SK-N-SH treated with all-trans-retinoic acid at 6 μM for 48 hours (cell line): Measurements from ENCODE around the gene LRGUK.

Source experiments
- ATAC-seq: fragments of 200-7000 bp; cut with Tn5 transposase; 3 replicates; pipeline ENCODE4 v1.9.1; 2020; ENCODE audit warnings: mild to moderate bottlenecking, moderate library complexity
- ARNTL ChIP-seq: fragments of 450-650 bp; formaldehyde crosslinking; IDR thresholded peaks from 2 replicates; pipeline ENCODE4 v1.5.0; 2020; ENCODE audit warnings: low read depth, mild to moderate bottlenecking, moderate library complexity, borderline replicate concordance
- BACH2 ChIP-seq: fragments of 250-450 bp; sonication (Bioruptor Pico); IDR thresholded peaks from 2 replicates; pipeline ENCODE4 v1.9.0; 2021; ENCODE audit warnings: mild to moderate bottlenecking, borderline replicate concordance
- CREB5 ChIP-seq: fragments of 250-450 bp; sonication (Bioruptor Pico); IDR thresholded peaks from 2 replicates; pipeline ENCODE4 v1.5.1; 2020; ENCODE audit warnings: low read depth, mild to moderate bottlenecking, moderate library complexity
- CSDC2 ChIP-seq: fragments of 250-450 bp; sonication (Bioruptor Pico); IDR thresholded peaks from 2 replicates; pipeline ENCODE4 v1.5.0; 2020; ENCODE audit warnings: mild to moderate bottlenecking, moderate library complexity
- CSRNP3 ChIP-seq: fragments of 250-450 bp; sonication (Bioruptor Pico); IDR thresholded peaks from 2 replicates; pipeline ENCODE4 v1.5.1; 2021; ENCODE audit warnings: mild to moderate bottlenecking, moderate library complexity
- ESRRG ChIP-seq: fragments of 250-450 bp; sonication (Bioruptor Pico); IDR thresholded peaks from 2 replicates; pipeline ENCODE4 v1.6.1; 2021; ENCODE audit warnings: mild to moderate bottlenecking
- GLIS3 ChIP-seq: fragments of 250-450 bp; sonication (Bioruptor Pico); IDR thresholded peaks from 2 replicates; pipeline ENCODE4 v1.5.0; 2020; ENCODE audit warnings: mild to moderate bottlenecking, moderate library complexity
- ISL1 ChIP-seq: fragments of 250-450 bp; sonication (Bioruptor Pico); IDR thresholded peaks from 2 replicates; pipeline ENCODE4 v2.1.2; 2022; ENCODE audit warnings: mild to moderate bottlenecking, moderate library complexity
- OSR1 ChIP-seq: fragments of 250-450 bp; sonication (Bioruptor Pico); IDR thresholded peaks from 2 replicates; pipeline ENCODE4 v1.8.0; 2022; ENCODE audit warnings: moderate library complexity, mild to moderate bottlenecking, inconsistent platforms
- PATZ1 ChIP-seq: fragments of 250-450 bp; sonication (Bioruptor Pico); IDR thresholded peaks from 2 replicates; pipeline ENCODE4 v1.8.0; 2020; ENCODE audit warnings: mild to moderate bottlenecking, moderate library complexity, borderline replicate concordance
- POU6F1 ChIP-seq: fragments of 250-450 bp; sonication (Bioruptor Pico); IDR thresholded peaks from 2 replicates; pipeline ENCODE4 v1.8.0; 2021; ENCODE audit warnings: low read depth, mild to moderate bottlenecking, moderate library complexity, borderline replicate concordance
- PPARA ChIP-seq: fragments of 250-450 bp; sonication (Bioruptor Pico); IDR thresholded peaks from 2 replicates; pipeline ENCODE4 v1.5.0; 2020; ENCODE audit warnings: mild to moderate bottlenecking, borderline replicate concordance
- RARB ChIP-seq: fragments of 250-450 bp; sonication (Bioruptor Pico); IDR thresholded peaks from 2 replicates; pipeline ENCODE4 v1.8.0; 2021; ENCODE audit warnings: mild to moderate bottlenecking, moderate library complexity
- SNAI2 ChIP-seq: fragments of 250-450 bp; sonication (Bioruptor Pico); IDR thresholded peaks from 2 replicates; pipeline ENCODE4 v1.5.0; 2020; ENCODE audit warnings: mild to moderate bottlenecking, moderate library complexity
- TCF4 ChIP-seq: fragments of 250-450 bp; sonication (Bioruptor Pico); IDR thresholded peaks from 2 replicates; pipeline ENCODE4 v1.8.0; 2021; ENCODE audit warnings: mild to moderate bottlenecking, moderate library complexity, borderline replicate concordance
- TOX ChIP-seq: fragments of 250-450 bp; sonication (Bioruptor Pico); IDR thresholded peaks from 2 replicates; pipeline ENCODE4 v1.8.0; 2021; ENCODE audit warnings: mild to moderate bottlenecking, moderate library complexity, borderline replicate concordance
- TSHZ2 ChIP-seq: fragments of 250-450 bp; sonication (Bioruptor Pico); IDR thresholded peaks from 2 replicates; pipeline ENCODE4 v1.5.0; 2020; ENCODE audit warnings: mild to moderate bottlenecking, moderate library complexity
- ZC3H10 ChIP-seq: fragments of 250-450 bp; sonication (Bioruptor Pico); IDR thresholded peaks from 2 replicates; pipeline ENCODE4 v1.5.1; 2021; ENCODE audit warnings: mild to moderate bottlenecking, moderate library complexity
- ZFP3 ChIP-seq: fragments of 250-450 bp; sonication (Bioruptor Pico); IDR thresholded peaks from 2 replicates; pipeline ENCODE4 v1.5.0; 2020; ENCODE audit warnings: mild to moderate bottlenecking, moderate library complexity
- ZNF565 ChIP-seq: fragments of 450-650 bp; formaldehyde crosslinking; conservative IDR thresholded peaks from 2 replicates; pipeline ENCODE4 v1.5.0; 2020; ENCODE audit warnings: low read depth, mild to moderate bottlenecking, moderate library complexity
- ZNF70 ChIP-seq: fragments of 450-650 bp; formaldehyde crosslinking; IDR thresholded peaks from 2 replicates; pipeline ENCODE4 v1.5.0; 2020; ENCODE audit warnings: mild to moderate bottlenecking, moderate library complexity

LRGUK gene

GRCh38 chr7:134278502-134279153 lies 151.5 kb downstream of the LRGUK start:
- ATAC-seq, result no peak
- no peak for TF ChIP-seq ZNF70 (CRISPR knock-in tag)
- no peak for TF ChIP-seq ESRRG (CRISPR knock-in tag)
- no peak for TF ChIP-seq ZFP3 (CRISPR knock-in tag)
- TF ChIP-seq PATZ1, result no peak
- TF ChIP-seq TSHZ2 (CRISPR knock-in tag), result no peak
- no peak for TF ChIP-seq GLIS3
- no peak for TF ChIP-seq ARNTL
- no peak for TF ChIP-seq RARB
- TF ChIP-seq ISL1, result no peak
- no peak for TF ChIP-seq BACH2 (CRISPR knock-in tag)
- no peak for TF ChIP-seq SNAI2
- TF ChIP-seq PPARA (CRISPR knock-in tag), result no peak
- no peak for TF ChIP-seq CSRNP3 (CRISPR knock-in tag)
- no peak for TF ChIP-seq CREB5 (CRISPR knock-in tag)
- TF ChIP-seq POU6F1 (CRISPR knock-in tag), result no peak
- TF ChIP-seq TOX (CRISPR knock-in tag), result no peak
- no peak for TF ChIP-seq ZC3H10 (CRISPR knock-in tag)
- TF ChIP-seq CSDC2 (CRISPR knock-in tag), result no peak
- TF ChIP-seq TCF4 (CRISPR knock-in tag), result no peak
- no peak for TF ChIP-seq ZNF565 (CRISPR knock-in tag)

GRCh38 chr7:134279336-134279735 lies 152.2 kb downstream of the LRGUK start:
- no peak for ATAC-seq
- TF ChIP-seq OSR1 (CRISPR knock-in tag) (no peak), TCF4 (CRISPR knock-in tag) (no peak), ARNTL (no peak), RARB (no peak), PATZ1 (no peak), ZC3H10 (CRISPR knock-in tag) (no peak)
